HG03558 (cell line): Measurements from ENCODE around the gene EGLN3.
"Not testable (repeated sequence)": the region's sequence is repeated elsewhere in the genome, so short reads cannot be mapped to it uniquely, and the experiment has no call there.

Experiments
- ATAC-seq: cut with Tn5 transposase; IDR thresholded peaks from one replicate; pipeline ENCODE4 v1.9.1; 2021; ENCODE audit warnings: moderate number of reproducible peaks; ENCODE audit not compliant: unreplicated experiment; ENCODE audit errors: extremely low read depth

Gene EGLN3

DNA sequence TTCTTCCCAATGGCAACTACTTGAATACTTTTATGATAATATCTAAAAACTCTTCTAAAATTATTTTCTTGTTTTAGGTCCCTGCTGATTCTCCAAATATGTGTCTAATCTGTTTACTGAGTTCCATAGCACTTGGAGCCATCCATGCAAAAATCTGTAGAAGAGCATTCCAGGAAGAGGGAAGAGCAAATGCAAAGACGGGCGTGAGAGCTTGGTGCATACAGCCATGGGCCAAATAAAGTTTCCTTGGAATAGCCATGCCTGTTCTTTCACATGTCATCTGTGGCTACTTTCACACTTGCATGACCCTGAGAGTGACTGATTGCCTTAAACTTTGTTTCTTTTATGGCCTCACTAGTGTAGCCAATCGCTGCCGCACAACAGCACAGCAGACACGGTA lies 13.0 kb upstream of the EGLN3 start:
- ATAC-seq = no peak

DNA sequence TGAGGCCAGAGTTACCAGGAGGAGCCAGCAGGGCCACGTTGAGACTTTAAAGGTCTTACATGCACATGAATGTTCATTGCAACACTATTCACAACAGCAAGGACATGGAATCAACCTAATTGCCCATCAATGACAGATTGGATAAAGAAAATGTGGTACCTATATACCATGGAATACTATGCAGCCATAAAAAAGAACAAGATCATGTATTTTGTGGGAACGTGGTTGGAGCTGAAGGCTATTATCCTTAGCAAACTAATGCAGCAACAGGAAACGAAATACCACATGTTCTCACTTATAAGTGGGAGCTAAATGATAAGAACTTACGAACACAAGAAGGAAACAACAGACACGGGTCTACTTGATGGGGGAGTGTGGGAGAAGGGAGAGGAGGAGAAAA lies 11.6 kb upstream of the EGLN3 start:
- not testable (repeated sequence) for ATAC-seq

DNA sequence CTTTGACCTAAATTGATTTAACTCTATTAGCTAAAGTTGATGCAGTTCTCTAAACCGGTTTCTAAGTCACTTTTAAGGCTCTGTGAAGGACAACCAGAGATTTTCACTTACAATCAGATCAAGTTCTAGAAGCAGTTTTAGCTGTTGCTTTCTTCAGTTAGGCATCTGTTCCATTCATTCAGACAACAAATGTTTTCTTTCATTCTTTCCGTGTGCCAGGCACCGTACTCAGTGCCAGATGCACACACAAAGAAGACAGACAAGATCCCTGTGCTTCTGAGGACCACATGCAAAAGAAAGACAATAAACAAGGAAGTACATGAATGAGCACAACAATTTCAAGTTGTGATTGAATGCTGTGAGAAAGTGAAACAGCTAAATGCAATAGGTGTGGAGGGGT lies 11.1 kb upstream of the EGLN3 start:
- no peak for ATAC-seq

GRCh38 chr14:33959692-33960151 lies 8.8 kb upstream of the EGLN3 start:
- ATAC-seq = no peak

DNA sequence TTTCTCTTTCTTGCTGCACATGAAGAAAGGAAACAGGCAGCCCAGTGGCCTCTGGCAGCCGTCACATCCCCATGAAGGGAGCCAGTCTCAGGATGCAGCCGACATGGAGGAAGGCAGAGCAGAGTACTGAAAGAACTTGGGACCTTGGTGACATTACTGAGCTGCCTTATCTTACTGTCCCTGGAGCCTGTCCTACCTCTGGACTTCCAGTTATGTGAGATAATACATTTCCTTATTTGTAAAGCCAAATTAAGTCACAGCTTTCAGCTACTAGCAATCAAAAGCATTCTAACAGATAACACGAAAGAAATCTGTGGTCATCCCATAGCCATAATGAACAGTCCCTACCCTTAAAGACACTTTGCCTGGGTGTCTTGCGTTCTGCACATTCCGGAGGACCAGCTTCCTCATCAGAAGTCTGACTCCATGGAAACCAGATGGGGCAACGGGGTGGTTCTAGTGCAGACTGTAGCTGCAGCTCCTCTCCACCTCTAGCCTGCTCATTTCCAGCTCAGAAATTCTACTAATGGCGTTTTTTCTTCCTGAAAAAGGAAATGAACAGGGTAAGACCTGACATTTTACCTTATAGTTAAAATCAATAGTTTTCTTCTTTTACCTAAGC lies 7.8 kb upstream of the EGLN3 start:
- ATAC-seq = no peak

DNA sequence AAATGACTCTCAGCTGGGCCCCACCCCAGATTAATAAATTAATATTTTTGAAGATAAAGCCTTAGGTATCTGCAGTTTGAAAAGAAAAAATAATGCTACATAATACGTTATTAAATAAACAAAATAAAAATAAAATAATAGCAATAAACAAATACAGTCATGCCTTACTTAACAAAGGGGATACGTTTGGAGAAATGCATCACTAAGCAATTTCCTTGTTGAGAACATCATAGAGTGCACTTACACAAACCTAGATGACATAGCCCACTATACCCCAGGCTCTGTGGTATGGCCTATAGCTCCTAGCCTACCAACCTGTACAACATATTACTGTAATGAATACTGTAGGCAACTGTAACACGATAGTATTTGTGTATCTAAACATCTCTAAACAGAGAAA lies 7.1 kb upstream of the EGLN3 start:
- ATAC-seq = no peak

DNA sequence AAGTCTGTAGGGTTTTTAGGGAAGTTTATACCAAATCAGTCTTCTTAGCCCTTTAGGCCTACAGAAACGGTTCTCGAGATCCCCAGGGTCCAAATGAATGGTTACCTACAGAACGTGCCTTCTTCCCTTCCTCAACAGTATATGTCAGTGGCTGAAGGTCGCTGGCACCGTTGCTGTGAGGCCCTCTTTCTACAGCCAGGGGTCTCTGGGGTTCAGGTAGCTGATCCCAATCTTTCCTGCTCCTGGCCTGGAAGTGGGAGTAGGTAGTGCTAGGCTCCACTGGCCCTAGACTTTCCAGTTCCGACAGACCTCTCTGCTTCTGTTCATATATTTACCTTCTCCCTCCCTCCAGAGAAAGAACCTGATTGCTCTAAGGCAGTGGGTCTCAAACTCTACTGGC lies 6.4 kb upstream of the EGLN3 start:
- no peak for ATAC-seq

DNA sequence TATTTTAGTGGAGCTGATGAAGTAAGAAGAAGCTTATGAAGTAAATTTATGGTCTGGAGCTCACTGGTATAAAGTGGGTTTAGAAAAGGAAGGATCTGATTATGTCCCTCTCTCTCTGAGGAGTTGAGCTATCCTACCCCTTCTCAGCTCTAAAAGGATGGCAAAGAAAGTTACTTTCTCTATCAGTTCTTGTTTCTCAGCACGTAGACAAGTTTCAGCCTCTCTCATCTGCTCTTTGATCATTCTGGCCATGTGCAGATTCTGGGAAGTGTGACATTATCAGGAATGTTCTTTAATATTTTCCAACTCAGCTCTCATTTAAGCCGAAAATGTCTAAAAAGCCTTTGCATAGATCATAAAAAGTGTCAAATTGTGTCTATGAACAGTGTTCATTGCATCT lies 5.8 kb upstream of the EGLN3 start:
- no peak for ATAC-seq

GRCh38 chr14:33954016-33954598 lies 3.2 kb upstream of the EGLN3 start:
- no peak for ATAC-seq

DNA sequence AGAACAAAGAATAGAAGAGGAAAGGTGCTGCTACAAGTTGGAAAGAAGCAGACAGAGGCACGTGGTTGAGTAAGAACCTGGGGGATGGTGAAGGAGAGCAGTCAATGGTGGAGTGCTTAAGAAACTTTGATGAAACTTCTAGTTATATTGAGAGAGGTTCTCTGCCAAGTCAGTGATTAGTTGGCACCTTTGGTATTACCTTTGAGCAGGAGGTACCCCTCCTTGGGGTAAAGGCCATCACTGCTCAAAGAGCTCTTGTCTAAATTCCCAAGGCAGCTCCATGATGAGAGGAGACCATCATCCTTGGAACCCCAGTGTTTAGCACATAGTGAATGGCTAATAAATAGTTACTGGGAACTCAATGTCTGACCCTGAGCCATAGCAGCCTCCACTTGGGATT lies 1.7 kb upstream of the EGLN3 start:
- ATAC-seq = no peak

DNA sequence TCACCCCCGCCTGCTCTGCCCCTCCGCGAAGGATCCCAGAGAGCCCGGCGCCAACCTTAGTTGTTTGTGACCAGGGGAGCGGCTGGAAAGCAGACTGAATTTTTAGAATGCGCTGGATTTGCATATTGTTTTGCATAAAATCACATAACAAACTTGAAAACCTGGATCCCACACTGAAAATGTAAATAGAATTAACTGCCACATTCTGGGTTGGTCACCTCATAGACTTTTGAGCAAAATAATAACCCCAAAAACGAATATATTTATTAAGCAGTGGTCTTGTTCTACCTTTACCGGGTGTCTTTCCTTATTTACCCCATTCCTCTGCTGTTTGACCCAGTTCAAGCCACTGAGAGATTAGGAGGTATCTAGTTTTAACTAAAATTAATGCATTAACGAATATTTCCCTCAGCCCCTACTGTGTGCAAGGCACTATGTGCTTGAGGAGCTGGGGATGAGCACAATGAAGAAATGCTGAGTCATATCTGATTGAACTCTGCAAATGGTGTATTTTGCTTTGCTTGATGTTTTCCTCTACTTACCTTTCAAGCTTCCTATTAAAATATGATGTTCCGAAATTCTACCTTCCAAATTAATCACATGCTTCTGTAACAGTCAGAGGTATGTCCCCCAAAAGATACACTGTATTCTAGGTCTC lies 438 bp upstream of the EGLN3 start:
- ATAC-seq = no peak

GRCh38 chr14:33949411-33949893 lies 1.4 kb downstream of the EGLN3 start:
- ATAC-seq = no peak

GRCh38 chr14:33948869-33949408 lies 1.9 kb downstream of the EGLN3 start:
- no peak for ATAC-seq

DNA sequence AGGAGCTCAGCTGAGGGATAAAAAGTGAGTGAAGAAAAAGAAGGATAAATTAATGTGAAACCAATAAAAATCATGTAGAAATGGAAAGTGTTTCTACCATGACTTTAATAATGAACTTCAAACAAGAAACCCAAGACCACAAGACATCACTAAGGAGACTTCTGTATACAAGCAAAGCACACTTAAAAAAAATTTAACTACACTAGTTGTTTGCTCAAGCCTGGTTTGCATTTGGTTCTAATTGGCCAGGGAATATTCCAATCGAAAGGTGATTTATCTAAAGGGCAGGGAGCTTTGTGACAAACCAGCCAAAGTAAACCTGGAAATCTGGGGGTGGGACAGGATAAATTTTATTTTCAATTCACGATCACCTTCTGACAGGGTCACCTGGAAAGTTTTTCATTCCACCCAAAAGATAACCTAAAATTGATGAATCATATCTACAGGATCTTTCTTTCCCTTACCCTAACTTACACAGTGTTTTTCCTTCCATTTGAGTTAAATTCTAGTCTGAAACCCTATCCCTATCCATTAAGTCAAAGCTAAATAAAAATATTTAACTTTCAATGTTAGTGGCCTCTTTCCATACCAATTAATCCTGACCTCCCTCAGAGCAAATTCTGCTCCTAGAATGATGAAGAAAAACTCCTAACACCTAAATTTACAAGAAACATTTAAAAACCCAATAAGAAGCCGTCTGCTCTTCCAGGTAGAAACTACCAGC lies 2.6 kb downstream of the EGLN3 start:
- ATAC-seq = no peak

- ATAC-seq = no peak
Measured at GRCh38 chr14:33946679-33947476, 4.0 kb downstream of the EGLN3 start.

DNA sequence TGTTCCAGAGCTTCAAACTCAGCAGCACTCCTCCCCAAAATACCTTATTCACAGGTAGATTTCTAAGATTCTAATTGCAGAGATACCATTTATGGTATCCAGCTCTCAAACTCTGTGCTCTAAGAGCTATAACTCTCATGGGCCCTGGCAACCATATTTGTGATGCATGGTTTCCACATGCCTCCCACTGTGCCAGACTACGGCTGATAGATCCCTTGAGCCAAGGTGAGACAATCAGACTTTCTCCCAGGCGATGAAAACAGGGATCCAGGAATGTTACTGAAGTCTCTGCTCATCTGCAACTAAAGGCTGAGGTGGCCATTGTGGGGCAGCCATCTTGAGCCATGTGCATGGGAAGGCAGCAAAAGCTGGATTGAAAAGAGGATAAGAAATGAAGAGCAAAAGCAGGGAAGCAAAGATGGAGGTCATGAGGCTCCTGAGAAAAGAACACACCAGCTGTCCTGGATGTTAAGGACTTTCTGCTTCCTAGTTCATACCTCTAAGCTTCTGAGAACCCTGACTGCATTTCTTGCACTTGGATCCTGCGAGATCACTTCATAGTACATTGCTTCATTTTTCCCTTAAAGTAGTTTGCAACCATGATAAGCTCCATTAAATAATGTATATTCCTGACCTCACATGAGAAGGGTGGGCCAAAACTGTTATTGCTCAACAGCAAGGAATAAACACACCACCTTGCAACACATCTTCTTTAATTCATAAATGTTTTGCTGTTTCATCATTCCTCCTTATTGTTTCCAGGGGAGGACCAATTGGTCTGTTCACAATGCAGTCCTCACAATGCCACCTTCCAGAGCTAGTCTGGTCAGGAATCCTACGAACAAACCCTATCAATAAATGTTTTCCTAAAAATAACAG lies 5.4 kb downstream of the EGLN3 start:
- no peak for ATAC-seq

- ATAC-seq = no peak
Measured at GRCh38 chr14:33943096-33943883, 7.6 kb downstream of the EGLN3 start.

- no peak for ATAC-seq
Measured at GRCh38 chr14:33941718-33942117, 9.2 kb downstream of the EGLN3 start.
